WTC11 (cell line): ENCODE measurements around the gene ADGRF1. TPM values are rescaled to one million over a fixed set of nuclear protein-coding genes. Genes with fewer than 3 reads are reported as not detected.

Experiments
- ATAC-seq: fragments of 200-7000 bp; cut with Tn5 transposase; 2 replicates; pipeline ENCODE4 v1.10.0; 2021; ENCODE audit warnings: mild to moderate bottlenecking, moderate library complexity
- CTCF ChIA-PET: fragments of 300-600 bp; sonication (Branson Sonifier 250); formaldehyde crosslinking; loops from one replicate; lab custom pipeline; 2021; ENCODE audit warnings: antibody characterized with exemption; lab: Charles Lee
- POLR2A ChIA-PET: fragments of 350-600 bp; sonication (Branson Sonifier 250); formaldehyde crosslinking; loops from one replicate; lab custom pipeline; 2021; ENCODE audit warnings: antibody characterized with exemption; lab: Charles Lee
- DNase-seq: peaks from one replicate; pipeline ENCODE4 v3.0.0; 2021; ENCODE audit warnings: low spot score
- H3K27ac Mint-ChIP-seq: 2 replicates; pipeline ENCODE4 v1.8.0; 2021; ENCODE audit warnings: mixed read lengths
- H3K27me3 Mint-ChIP-seq: 2 replicates; pipeline ENCODE4 v1.8.0; 2021; ENCODE audit warnings: low read depth, mild to moderate bottlenecking, moderate library complexity, mixed read lengths
- H3K36me3 Mint-ChIP-seq: 2 replicates; pipeline ENCODE4 v1.8.0; 2021; ENCODE audit warnings: mixed read lengths
- H3K4me1 Mint-ChIP-seq: 2 replicates; pipeline ENCODE4 v1.8.0; 2022; ENCODE audit warnings: mixed read lengths
- H3K4me3 Mint-ChIP-seq: 2 replicates; pipeline ENCODE4 v1.8.0; 2021; ENCODE audit warnings: mild to moderate bottlenecking, moderate library complexity, mixed read lengths
- H3K9me3 Mint-ChIP-seq: 2 replicates; pipeline ENCODE4 v1.8.0; 2021; ENCODE audit warnings: mixed read lengths
- AR ChIP-seq: fragments of 250-450 bp; sonication (Bioruptor Pico); IDR thresholded peaks from 2 replicates; pipeline ENCODE4 v1.9.0; 2021; ENCODE audit warnings: mild to moderate bottlenecking
- CREB1 ChIP-seq: sonication (generic); formaldehyde crosslinking; IDR thresholded peaks from 2 replicates; pipeline ENCODE4 v1.8.0; 2023; ENCODE audit warnings: mild to moderate bottlenecking, missing genetic modification reagents
- CREM ChIP-seq: sonication (generic); formaldehyde crosslinking; IDR thresholded peaks from 2 replicates; pipeline ENCODE4 v1.8.1; 2022; ENCODE audit warnings: mild to moderate bottlenecking, missing genetic modification reagents, moderate library complexity
- FOXJ3 ChIP-seq: sonication (generic); formaldehyde crosslinking; IDR thresholded peaks from 2 replicates; pipeline ENCODE4 v1.9.0; 2021; ENCODE audit warnings: missing genetic modification reagents, mild to moderate bottlenecking, borderline replicate concordance
- IRF1 ChIP-seq: sonication (generic); formaldehyde crosslinking; IDR thresholded peaks from 2 replicates; pipeline ENCODE4 v1.8.0; 2023; ENCODE audit warnings: missing genetic modification reagents
- MAX ChIP-seq: sonication (generic); formaldehyde crosslinking; IDR thresholded peaks from 2 replicates; pipeline ENCODE4 v1.8.0; 2022; ENCODE audit warnings: mild to moderate bottlenecking, missing genetic modification reagents
- RORB ChIP-seq: fragments of 250-450 bp; sonication (Bioruptor Pico); IDR thresholded peaks from 2 replicates; pipeline ENCODE4 v1.9.0; 2021; ENCODE audit warnings: mild to moderate bottlenecking
- SOX15 ChIP-seq: fragments of 250-450 bp; sonication (Bioruptor Pico); IDR thresholded peaks from 2 replicates; pipeline ENCODE4 v1.9.0; 2021; ENCODE audit warnings: mild to moderate bottlenecking
- TEAD4 ChIP-seq: sonication (generic); formaldehyde crosslinking; IDR thresholded peaks from 2 replicates; pipeline ENCODE4 v1.8.0; 2022; ENCODE audit warnings: mild to moderate bottlenecking, missing genetic modification reagents
- ZBTB43 ChIP-seq: sonication (generic); formaldehyde crosslinking; IDR thresholded peaks from 2 replicates; pipeline ENCODE4 v1.8.1; 2023; ENCODE audit warnings: mild to moderate bottlenecking, missing genetic modification reagents
- ZNF232 ChIP-seq: sonication (generic); formaldehyde crosslinking; IDR thresholded peaks from 2 replicates; pipeline ENCODE4 v1.8.0; 2022; ENCODE audit warnings: mild to moderate bottlenecking, missing genetic modification reagents
- ZNF317 ChIP-seq: sonication (generic); formaldehyde crosslinking; IDR thresholded peaks from 2 replicates; pipeline ENCODE4 v1.8.1; 2023; ENCODE audit warnings: low read depth, mild to moderate bottlenecking, moderate library complexity, missing genetic modification reagents, borderline replicate concordance
- total RNA-seq: library from RNA; stranded (reverse); gene quantifications from 3 replicates; pipeline ENCODE4 v1.2.3, GENCODE V29; 2021
- TF ChIP-seq, protein P1 (sequence below): sonication (generic); formaldehyde crosslinking; IDR thresholded peaks from 2 replicates; pipeline ENCODE4 v1.8.0; 2023; ENCODE audit warnings: missing genetic modification reagents, mild to moderate bottlenecking, borderline replicate concordance
- TF ChIP-seq, protein P2 (sequence below): sonication (generic); formaldehyde crosslinking; conservative IDR thresholded peaks from 2 replicates; pipeline ENCODE4 v1.8.1; 2022; ENCODE audit warnings: mild to moderate bottlenecking, missing genetic modification reagents
- TF ChIP-seq, protein P3 (sequence below): sonication (generic); formaldehyde crosslinking; IDR thresholded peaks from 2 replicates; pipeline ENCODE4 v1.8.1; 2022; ENCODE audit warnings: missing genetic modification reagents, borderline replicate concordance
- TF ChIP-seq, protein P4 (sequence below): sonication (generic); formaldehyde crosslinking; IDR thresholded peaks from 2 replicates; pipeline ENCODE4 v1.8.0; 2022; ENCODE audit warnings: mild to moderate bottlenecking, missing genetic modification reagents
- TF ChIP-seq, protein P5 (sequence below): sonication (generic); formaldehyde crosslinking; IDR thresholded peaks from 2 replicates; pipeline ENCODE4 v1.8.1; 2022; ENCODE audit warnings: low read depth, mild to moderate bottlenecking, moderate library complexity, missing genetic modification reagents, borderline replicate concordance
- TF ChIP-seq, protein P6 (sequence below): sonication (generic); formaldehyde crosslinking; IDR thresholded peaks from 2 replicates; pipeline ENCODE4 v1.8.1; 2022; ENCODE audit warnings: mild to moderate bottlenecking, moderate library complexity, missing genetic modification reagents

The ADGRF1 gene
- total RNA-seq, 1 experiment from 2014 or later: 0.26 TPM

GRCh38 chr6:46973029-46973428 is 69.1 kb downstream of the ADGRF1 start (continued):
- TF ChIP-seq ZBTB43 (CRISPR knock-in tag) (no peak), FOXJ3 (CRISPR knock-in tag) (no peak), AR (CRISPR knock-in tag) (no peak), ZNF232 (CRISPR knock-in tag) (no peak), IRF1 (CRISPR knock-in tag) (no peak), TEAD4 (CRISPR knock-in tag) (no peak)
- TF ChIP-seq, protein P1, sequence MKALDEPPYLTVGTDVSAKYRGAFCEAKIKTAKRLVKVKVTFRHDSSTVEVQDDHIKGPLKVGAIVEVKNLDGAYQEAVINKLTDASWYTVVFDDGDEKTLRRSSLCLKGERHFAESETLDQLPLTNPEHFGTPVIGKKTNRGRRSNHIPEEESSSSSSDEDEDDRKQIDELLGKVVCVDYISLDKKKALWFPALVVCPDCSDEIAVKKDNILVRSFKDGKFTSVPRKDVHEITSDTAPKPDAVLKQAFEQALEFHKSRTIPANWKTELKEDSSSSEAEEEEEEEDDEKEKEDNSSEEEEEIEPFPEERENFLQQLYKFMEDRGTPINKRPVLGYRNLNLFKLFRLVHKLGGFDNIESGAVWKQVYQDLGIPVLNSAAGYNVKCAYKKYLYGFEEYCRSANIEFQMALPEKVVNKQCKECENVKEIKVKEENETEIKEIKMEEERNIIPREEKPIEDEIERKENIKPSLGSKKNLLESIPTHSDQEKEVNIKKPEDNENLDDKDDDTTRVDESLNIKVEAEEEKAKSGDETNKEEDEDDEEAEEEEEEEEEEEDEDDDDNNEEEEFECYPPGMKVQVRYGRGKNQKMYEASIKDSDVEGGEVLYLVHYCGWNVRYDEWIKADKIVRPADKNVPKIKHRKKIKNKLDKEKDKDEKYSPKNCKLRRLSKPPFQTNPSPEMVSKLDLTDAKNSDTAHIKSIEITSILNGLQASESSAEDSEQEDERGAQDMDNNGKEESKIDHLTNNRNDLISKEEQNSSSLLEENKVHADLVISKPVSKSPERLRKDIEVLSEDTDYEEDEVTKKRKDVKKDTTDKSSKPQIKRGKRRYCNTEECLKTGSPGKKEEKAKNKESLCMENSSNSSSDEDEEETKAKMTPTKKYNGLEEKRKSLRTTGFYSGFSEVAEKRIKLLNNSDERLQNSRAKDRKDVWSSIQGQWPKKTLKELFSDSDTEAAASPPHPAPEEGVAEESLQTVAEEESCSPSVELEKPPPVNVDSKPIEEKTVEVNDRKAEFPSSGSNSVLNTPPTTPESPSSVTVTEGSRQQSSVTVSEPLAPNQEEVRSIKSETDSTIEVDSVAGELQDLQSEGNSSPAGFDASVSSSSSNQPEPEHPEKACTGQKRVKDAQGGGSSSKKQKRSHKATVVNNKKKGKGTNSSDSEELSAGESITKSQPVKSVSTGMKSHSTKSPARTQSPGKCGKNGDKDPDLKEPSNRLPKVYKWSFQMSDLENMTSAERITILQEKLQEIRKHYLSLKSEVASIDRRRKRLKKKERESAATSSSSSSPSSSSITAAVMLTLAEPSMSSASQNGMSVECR (CRISPR knock-in tag): no peak

- Mint-ChIP-seq H3K36me3 (no peaks in the 10 kb centered on the region), H3K27ac (no peak overlapping the region), H3K4me3 (no peak overlapping the region), H3K4me1 (peaks cover 6% of the 10 kb centered on the region), H3K27me3 (no peaks in the 10 kb centered on the region), H3K9me3 (no peaks in the 10 kb centered on the region)
- no peak for DNase-seq
- no peak for ATAC-seq
- ChIA-PET CTCF (no interaction called here), POLR2A (no interaction called here)
- TF ChIP-seq, protein P2, sequence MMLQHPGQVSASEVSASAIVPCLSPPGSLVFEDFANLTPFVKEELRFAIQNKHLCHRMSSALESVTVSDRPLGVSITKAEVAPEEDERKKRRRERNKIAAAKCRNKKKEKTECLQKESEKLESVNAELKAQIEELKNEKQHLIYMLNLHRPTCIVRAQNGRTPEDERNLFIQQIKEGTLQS: no peak
- TF ChIP-seq, protein P3, sequence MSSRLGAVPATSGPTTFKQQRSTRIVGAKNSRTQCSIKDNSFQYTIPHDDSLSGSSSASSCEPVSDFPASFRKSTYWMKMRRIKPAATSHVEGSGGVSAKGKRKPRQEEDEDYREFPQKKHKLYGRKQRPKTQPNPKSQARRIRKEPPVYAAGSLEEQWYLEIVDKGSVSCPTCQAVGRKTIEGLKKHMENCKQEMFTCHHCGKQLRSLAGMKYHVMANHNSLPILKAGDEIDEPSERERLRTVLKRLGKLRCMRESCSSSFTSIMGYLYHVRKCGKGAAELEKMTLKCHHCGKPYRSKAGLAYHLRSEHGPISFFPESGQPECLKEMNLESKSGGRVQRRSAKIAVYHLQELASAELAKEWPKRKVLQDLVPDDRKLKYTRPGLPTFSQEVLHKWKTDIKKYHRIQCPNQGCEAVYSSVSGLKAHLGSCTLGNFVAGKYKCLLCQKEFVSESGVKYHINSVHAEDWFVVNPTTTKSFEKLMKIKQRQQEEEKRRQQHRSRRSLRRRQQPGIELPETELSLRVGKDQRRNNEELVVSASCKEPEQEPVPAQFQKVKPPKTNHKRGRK (CRISPR knock-in tag): no peak
- TF ChIP-seq, protein P4, sequence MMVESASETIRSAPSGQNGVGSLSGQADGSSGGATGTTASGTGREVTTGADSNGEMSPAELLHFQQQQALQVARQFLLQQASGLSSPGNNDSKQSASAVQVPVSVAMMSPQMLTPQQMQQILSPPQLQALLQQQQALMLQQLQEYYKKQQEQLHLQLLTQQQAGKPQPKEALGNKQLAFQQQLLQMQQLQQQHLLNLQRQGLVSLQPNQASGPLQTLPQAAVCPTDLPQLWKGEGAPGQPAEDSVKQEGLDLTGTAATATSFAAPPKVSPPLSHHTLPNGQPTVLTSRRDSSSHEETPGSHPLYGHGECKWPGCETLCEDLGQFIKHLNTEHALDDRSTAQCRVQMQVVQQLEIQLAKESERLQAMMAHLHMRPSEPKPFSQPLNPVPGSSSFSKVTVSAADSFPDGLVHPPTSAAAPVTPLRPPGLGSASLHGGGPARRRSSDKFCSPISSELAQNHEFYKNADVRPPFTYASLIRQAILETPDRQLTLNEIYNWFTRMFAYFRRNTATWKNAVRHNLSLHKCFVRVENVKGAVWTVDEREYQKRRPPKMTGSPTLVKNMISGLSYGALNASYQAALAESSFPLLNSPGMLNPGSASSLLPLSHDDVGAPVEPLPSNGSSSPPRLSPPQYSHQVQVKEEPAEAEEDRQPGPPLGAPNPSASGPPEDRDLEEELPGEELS (CRISPR knock-in tag): no peak
- TF ChIP-seq SOX15 (no peak), CREB1 (CRISPR knock-in tag) (no peak), ZNF317 (no peak), ZNF232 (CRISPR knock-in tag) (no peak), RORB (CRISPR knock-in tag) (no peak), CREM (no peak), MAX (no peak)
- TF ChIP-seq, protein P5, sequence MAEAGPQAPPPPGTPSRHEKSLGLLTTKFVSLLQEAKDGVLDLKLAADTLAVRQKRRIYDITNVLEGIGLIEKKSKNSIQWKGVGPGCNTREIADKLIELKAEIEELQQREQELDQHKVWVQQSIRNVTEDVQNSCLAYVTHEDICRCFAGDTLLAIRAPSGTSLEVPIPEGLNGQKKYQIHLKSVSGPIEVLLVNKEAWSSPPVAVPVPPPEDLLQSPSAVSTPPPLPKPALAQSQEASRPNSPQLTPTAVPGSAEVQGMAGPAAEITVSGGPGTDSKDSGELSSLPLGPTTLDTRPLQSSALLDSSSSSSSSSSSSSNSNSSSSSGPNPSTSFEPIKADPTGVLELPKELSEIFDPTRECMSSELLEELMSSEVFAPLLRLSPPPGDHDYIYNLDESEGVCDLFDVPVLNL (CRISPR knock-in tag): no peak
- TF ChIP-seq, protein P6, sequence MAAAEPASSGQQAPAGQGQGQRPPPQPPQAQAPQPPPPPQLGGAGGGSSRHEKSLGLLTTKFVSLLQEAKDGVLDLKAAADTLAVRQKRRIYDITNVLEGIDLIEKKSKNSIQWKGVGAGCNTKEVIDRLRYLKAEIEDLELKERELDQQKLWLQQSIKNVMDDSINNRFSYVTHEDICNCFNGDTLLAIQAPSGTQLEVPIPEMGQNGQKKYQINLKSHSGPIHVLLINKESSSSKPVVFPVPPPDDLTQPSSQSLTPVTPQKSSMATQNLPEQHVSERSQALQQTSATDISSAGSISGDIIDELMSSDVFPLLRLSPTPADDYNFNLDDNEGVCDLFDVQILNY (CRISPR knock-in tag): no peak
Observed at GRCh38 chr6:46972531-46972930, 69.6 kb downstream of the ADGRF1 start.
